GM15510 (cell line): Measurements from ENCODE around the gene SERTM1.

Source experiments
- POLR2A ChIP-seq: IDR thresholded peaks from 3 replicates; pipeline ENCODE4 v1.6.1; 2011; ENCODE audit warnings: borderline replicate concordance; ENCODE audit not compliant: insufficient read length; ENCODE audit errors: extremely low read depth

SERTM1 gene

DNA sequence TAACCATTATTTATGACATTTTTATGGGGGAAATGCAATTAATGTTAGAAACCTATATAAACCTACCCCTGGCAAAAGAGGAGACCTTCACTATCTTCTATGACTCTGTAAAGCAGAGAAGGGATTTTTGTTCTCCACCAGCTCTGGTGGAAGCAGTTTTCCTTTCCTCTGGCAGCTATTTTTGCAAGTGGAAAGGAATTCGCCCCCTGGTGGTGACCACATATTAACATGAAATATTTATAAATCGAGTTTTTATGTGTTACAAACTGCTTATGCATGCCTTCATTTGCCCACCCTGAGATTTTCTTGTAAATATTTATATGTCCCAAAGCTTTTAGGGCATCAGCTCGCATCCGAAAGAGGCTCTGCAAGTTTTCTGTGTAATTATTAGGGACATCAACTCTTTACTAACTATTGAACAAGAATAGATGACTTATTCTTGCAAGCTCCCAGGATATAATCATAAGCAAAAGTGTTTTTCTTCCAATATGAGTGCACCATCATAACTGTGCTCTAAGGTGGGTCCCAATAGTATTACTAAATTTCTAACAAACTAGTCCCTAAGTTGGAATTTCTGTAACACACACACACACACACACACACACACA, 62.4 kb downstream of the SERTM1 start:
- TF ChIP-seq POLR2A, result no peak

DNA sequence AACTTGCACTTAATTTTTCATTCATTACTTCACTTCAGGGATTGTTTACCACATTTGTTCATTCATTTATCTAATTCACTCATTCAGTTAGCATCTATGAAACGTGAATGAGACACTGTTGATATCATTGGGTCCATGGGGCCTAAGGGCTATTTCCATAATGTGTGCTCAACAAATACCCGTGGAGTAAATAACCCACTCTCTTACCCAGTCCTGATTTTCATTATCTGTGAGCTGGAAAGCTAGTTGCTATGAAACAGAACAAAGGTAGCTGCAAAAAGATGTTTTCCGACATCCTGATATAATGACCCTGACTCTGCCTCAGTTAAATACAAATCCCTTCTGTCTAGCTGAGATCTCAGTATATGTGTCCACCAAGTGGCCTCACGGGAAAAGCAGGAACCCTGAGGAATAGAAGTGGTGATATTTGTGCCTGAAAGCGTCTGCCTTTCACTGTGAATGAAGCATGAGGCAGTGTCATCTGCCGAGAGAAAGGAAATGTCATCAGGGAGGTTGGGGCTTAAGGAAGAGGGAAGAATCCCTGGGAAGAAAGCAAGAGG, 63.8 kb downstream of the SERTM1 start:
- no peak for TF ChIP-seq POLR2A

DNA sequence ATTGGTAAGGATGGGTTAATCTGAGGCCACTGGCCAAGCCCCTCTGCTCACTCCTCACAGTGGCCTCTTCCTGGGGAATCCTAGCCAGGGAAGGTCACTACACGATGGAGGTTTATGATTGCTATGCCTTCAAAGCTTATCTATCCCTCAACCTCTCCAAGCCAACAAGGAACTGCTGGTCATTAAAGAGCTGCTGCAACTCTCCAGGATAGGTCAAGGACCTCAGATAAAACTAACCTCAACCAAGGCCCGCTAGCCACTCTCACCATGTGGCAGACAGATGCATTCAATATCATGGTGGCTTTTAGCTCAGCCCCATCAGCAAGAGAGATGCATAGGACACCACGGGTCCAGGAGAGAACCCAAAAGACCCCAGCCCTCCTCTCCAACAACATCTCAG, 71.6 kb downstream of the SERTM1 start:
- no peak for TF ChIP-seq POLR2A

DNA sequence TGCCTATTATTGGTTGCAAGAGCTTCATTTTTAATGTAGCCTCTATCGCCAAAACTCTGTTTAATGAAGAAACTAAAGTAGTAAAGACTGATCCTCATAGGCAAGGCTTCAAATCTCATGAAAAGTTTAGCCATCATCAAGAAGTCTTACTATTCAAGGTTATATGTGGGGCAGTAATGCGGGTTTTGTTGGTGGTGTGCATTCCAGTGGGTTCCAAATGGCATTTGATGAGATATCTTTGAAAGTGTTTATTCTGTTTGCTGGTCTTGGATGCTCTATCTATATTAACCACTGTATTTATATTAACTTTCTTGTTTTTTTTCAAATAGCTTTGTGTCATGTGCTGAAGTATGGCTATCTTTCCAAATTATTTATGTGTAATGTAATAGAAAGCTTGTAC, 72.2 kb downstream of the SERTM1 start:
- TF ChIP-seq POLR2A, result no peak
